Retinal pigment epithelial cell (primary cell): ENCODE results near the gene LRPAP1.

ENCODE experiments used
- DNase-seq: peaks from one replicate; pipeline ENCODE4 v3.0.0-alpha.2; 2010; ENCODE audit warnings: low read depth
- H3K4me3 ChIP-seq: 2 replicates; pipeline ENCODE4 v1.5.1; 2011; ENCODE audit warnings: mild to moderate bottlenecking, low read length, control low read depth, moderate library complexity
- CTCF ChIP-seq: conservative IDR thresholded peaks from 2 replicates; pipeline ENCODE4 v1.5.1; 2011; ENCODE audit warnings: low read depth, low read length, control low read depth, inconsistent platforms

LRPAP1 gene

GRCh38 chr4:3532751-3533422, 665 bp upstream of the LRPAP1 start:
- TF ChIP-seq CTCF: no peak
- no peak for DNase-seq
- peak overlapping the region; percentile 53 for H3K4me3 ChIP-seq

- no peak for DNase-seq
- TF ChIP-seq CTCF: no peak
- H3K4me3 ChIP-seq: peak overlapping the region; percentile 80
Observed at GRCh38 chr4:3531318-3531878, 824 bp downstream of the LRPAP1 start.

- no peak for TF ChIP-seq CTCF
- DNase-seq: no peak
- H3K4me3 ChIP-seq: peak overlapping the region; percentile 80
Observed at GRCh38 chr4:3530663-3531254, 1.5 kb downstream of the LRPAP1 start.

- H3K4me3 ChIP-seq: no peak overlapping the region
- DNase-seq: no peak
- TF ChIP-seq CTCF: no peak
Observed at GRCh38 chr4:3530051-3530450, 2.2 kb downstream of the LRPAP1 start.

GRCh38 chr4:3529363-3529762, 2.9 kb downstream of the LRPAP1 start:
- TF ChIP-seq CTCF: no peak
- DNase-seq: no peak
- H3K4me3 ChIP-seq: no peak overlapping the region

- no peak for TF ChIP-seq CTCF
- no peak overlapping the region for H3K4me3 ChIP-seq
- DNase-seq: no peak
Observed at GRCh38 chr4:3527914-3528876, 4.0 kb downstream of the LRPAP1 start.
